MM.1S (cell line): ENCODE results near the gene STAP2.

ENCODE experiments used
- DNase-seq: peaks from one replicate; pipeline ENCODE4 v3.0.0-alpha.2; 2015
- H2AFZ ChIP-seq: fragments of 300-600 bp; sonication (generic); 2 replicates; pipeline ENCODE4 v1.6.0; 2016; ENCODE audit warnings: antibody characterized with exemption, low read length
- H3F3A ChIP-seq: fragments of 300-600 bp; sonication (generic); 2 replicates; pipeline ENCODE4 v1.6.1; 2016; ENCODE audit warnings: mild to moderate bottlenecking, antibody characterized with exemption, low read length, moderate library complexity, mixed read lengths; ENCODE audit not compliant: insufficient read depth
- H3K27ac ChIP-seq: fragments of 300-600 bp; sonication (generic); 2 replicates; pipeline ENCODE4 v1.5.1; 2016; ENCODE audit warnings: mild to moderate bottlenecking, low read length
- H3K27me3 ChIP-seq: fragments of 300-600 bp; sonication (generic); replicated peaks from 2 replicates; pipeline ENCODE4 v1.6.0; 2016; ENCODE audit warnings: low read length; ENCODE audit not compliant: insufficient read depth
- H3K36me3 ChIP-seq: fragments of 300-600 bp; sonication (generic); replicated peaks from 2 replicates; pipeline ENCODE4 v1.6.1; 2016; ENCODE audit warnings: mild to moderate bottlenecking, low read length, mixed read lengths; ENCODE audit not compliant: insufficient read depth
- H3K4me1 ChIP-seq: fragments of 300-600 bp; sonication (generic); 2 replicates; pipeline ENCODE4 v1.6.1; 2016; ENCODE audit warnings: low read length, mixed read lengths
- H3K4me2 ChIP-seq: fragments of 300-600 bp; sonication (generic); 2 replicates; pipeline ENCODE4 v1.6.0; 2016; ENCODE audit warnings: low read depth, low read length
- H3K4me3 ChIP-seq: fragments of 300-600 bp; sonication (generic); 2 replicates; pipeline ENCODE4 v1.5.1; 2016; ENCODE audit warnings: low read length, mixed read lengths
- H3K79me2 ChIP-seq: fragments of 300-600 bp; sonication (generic); 2 replicates; pipeline ENCODE4 v1.6.1; 2016; ENCODE audit warnings: mixed run types, low read length, mixed read lengths
- H3K9ac ChIP-seq: fragments of 300-600 bp; sonication (generic); 2 replicates; pipeline ENCODE4 v1.6.1; 2016; ENCODE audit warnings: low read length, mixed read lengths
- H3K9me2 ChIP-seq: fragments of 300-600 bp; sonication (generic); replicated peaks from 2 replicates; pipeline ENCODE4 v1.6.1; 2016; ENCODE audit warnings: mild to moderate bottlenecking, low read length, mixed read lengths; ENCODE audit not compliant: insufficient read depth
- H3K9me3 ChIP-seq: fragments of 300-600 bp; sonication (generic); replicated peaks from 2 replicates; pipeline ENCODE4 v1.6.1; 2016; ENCODE audit warnings: mild to moderate bottlenecking, low read length, mixed read lengths; ENCODE audit not compliant: insufficient read depth
- H4K20me1 ChIP-seq: fragments of 300-600 bp; sonication (generic); 2 replicates; pipeline ENCODE4 v1.6.1; 2016; ENCODE audit warnings: mild to moderate bottlenecking, low read length, moderate library complexity, mixed read lengths; ENCODE audit not compliant: insufficient read depth
- EZH2 ChIP-seq: fragments of 300-600 bp; sonication (generic); optimal IDR thresholded peaks from 2 replicates; pipeline ENCODE3; 2017; ENCODE audit warnings: low read depth, mild to moderate bottlenecking, antibody characterized with exemption, low read length, mixed read lengths
- EZH2phosphoT487 ChIP-seq: fragments of 300-600 bp; sonication (generic); IDR thresholded peaks from 2 replicates; pipeline ENCODE4 v1.6.1; 2018; ENCODE audit warnings: antibody characterized with exemption, low read length
- TF ChIP-seq, protein P1 (sequence below): fragments of 300-600 bp; sonication (generic); IDR thresholded peaks from 2 replicates; pipeline ENCODE4 v1.5.1; 2016; ENCODE audit warnings: antibody characterized with exemption, low read length, mixed read lengths

STAP2 gene

DNA sequence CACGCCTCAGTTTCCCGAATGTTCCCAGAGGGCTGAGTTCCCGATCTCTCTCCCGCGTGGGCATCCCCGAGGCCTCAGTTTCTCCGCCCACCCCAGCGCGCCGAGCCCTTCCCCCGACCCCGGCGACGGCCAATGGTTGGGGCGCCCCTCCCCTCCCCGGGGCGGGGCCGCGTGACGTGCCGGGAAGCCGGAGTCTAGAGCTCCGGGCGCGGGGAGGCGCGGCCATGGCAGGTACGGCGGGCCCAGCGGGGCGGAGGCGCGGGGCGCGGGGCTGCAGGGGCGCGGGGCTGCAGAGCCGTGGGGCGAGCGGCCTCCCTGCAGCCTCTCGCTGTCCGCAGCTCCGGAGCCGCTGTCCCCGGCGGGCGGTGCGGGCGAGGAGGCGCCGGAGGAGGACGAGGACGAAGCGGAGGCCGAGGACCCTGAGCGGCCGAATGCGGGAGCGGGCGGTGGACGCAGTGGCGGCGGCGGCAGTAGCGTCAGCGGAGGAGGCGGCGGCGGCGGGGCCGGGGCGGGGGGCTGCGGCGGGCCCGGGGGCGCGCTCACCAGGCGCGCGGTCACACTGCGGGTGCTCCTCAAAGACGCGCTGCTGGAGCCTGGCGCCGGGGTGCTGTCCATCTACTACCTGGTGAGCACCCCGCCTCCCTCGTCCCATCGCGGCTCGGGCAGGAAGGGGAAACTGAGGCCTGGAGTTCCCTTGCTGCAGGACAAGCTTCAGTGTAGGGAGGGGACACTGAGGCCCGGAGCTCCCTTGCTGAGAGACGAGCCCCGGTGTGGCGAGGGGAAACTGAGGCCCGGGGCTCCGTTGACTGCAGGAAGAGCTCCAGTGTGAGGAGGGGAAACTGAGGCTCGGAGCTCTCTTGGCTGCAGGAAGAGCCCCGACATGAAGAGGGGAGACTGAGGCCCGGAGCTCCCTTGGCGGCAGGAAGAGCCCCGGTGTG is 5.0 kb upstream of the STAP2 start, which contains the start of gene MPND:
Gene MPND, plus strand, starts transcription at position 193 of the 938 bp plus-strand sequence. Its CDS starts 32 bp downstream, at position 225.
- peak within 1 kb of the TSS; percentile 98 for H2AFZ ChIP-seq
- H3K9me3 ChIP-seq = no peaks in the 10 kb centered on the region
- peaks cover 3% of the 10 kb centered on the region; the same call in 1 of the 2 replicates for H3F3A ChIP-seq
- H3K9me2 ChIP-seq = no peaks in the 10 kb centered on the region
- peak; percentile 93 for DNase-seq
- TF ChIP-seq, protein P1, sequence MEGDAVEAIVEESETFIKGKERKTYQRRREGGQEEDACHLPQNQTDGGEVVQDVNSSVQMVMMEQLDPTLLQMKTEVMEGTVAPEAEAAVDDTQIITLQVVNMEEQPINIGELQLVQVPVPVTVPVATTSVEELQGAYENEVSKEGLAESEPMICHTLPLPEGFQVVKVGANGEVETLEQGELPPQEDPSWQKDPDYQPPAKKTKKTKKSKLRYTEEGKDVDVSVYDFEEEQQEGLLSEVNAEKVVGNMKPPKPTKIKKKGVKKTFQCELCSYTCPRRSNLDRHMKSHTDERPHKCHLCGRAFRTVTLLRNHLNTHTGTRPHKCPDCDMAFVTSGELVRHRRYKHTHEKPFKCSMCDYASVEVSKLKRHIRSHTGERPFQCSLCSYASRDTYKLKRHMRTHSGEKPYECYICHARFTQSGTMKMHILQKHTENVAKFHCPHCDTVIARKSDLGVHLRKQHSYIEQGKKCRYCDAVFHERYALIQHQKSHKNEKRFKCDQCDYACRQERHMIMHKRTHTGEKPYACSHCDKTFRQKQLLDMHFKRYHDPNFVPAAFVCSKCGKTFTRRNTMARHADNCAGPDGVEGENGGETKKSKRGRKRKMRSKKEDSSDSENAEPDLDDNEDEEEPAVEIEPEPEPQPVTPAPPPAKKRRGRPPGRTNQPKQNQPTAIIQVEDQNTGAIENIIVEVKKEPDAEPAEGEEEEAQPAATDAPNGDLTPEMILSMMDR = no peak
- TF ChIP-seq EZH2 (no peak), EZH2phosphoT487 (no peak)
- peak within 1 kb of the TSS; percentile 90 for H3K4me3 ChIP-seq
- peaks cover 10% of the 10 kb centered on the region; the same call in 1 of the 2 replicates for H3K4me1 ChIP-seq
- H4K20me1 ChIP-seq = no peaks in the 10 kb centered on the region
- peak within 1 kb of the TSS; percentile 81 for H3K27ac ChIP-seq
- H3K27me3 ChIP-seq = no peaks in the 10 kb centered on the region
- H3K4me2 ChIP-seq = peak within 1 kb of the TSS; percentile 99
- no peaks in the 10 kb centered on the region for H3K36me3 ChIP-seq
- peak within 1 kb of the TSS; percentile 78 for H3K9ac ChIP-seq
- peaks cover 6% of the 10 kb centered on the region for H3K79me2 ChIP-seq

DNA sequence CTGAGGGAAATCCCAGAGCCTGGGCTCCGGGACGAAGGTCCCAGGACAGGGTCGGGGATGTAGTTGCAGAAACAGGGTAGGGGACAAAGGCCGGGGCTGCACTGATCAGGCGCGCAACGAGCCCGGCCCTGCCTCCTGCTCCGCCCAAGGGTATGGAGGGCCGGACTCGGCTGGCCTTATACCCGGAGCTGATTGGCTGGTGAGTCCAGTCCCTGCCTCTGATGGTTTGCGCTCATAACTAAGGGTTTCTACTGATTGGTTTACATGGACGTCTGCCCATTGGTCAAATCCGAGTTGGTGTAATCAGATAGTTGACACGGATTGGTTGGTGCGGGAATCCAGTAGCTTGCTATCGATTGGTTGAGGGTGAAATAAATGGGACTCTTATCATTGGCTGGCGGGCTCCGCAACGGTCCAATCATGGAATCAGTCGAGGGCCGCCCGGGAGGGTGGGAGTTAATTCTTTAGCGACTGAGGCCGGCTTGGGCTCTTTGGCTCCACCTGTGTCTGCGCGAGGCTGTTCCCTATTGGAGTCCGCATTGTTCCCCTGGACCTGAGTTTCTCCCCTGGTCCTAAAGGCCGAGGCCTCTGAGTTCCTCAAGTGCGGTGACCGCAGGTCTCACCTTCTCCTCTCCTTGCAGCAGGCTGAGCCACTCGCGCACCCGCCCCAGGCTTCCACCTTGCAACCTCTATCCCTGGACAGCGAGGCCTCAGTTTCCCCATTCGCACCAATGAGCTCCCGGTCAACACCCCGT is 4.2 kb upstream of the STAP2 start:
- Histone ChIP-seq H3K27ac (peak overlapping the region; percentile 81), H3K36me3 (no peaks in the 10 kb centered on the region)

DNA sequence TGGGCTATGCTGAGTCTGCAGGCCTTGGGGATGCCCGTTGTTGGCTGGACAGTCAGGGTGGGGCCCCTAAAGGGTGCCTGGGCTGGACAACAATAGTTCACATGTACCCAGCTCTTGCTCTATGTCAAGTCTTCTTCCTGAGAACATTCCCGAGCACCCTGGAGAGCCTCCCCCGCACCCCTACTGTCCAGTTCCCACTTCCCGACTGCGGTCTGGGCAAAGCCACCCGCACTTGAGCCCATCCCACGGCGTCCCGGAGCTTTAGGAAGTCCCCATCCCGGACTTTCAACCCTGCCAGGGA is 3.6 kb upstream of the STAP2 start:
- Histone ChIP-seq H4K20me1 (no peaks in the 10 kb centered on the region), H2AFZ (peak overlapping the region; percentile 90), H3K27me3 (no peaks in the 10 kb centered on the region), H3K9me3 (no peaks in the 10 kb centered on the region), H3K79me2 (peaks cover 6% of the 10 kb centered on the region), H3K4me3 (peak overlapping the region; percentile 67), H3K36me3 (no peaks in the 10 kb centered on the region), H3K9me2 (no peaks in the 10 kb centered on the region), H3K9ac (peak overlapping the region; percentile 61; the same call in 1 of the 2 replicates), H3K27ac (no peak overlapping the region; the same call in 1 of the 2 replicates), H3F3A (peaks cover 5% of the 10 kb centered on the region; the same call in 1 of the 2 replicates), H3K4me2 (peak overlapping the region; percentile 90), H3K4me1 (peaks cover 12% of the 10 kb centered on the region; the same call in 1 of the 2 replicates)
- TF ChIP-seq EZH2phosphoT487 (no peak), EZH2 (no peak)
- TF ChIP-seq, protein P1 = no peak
- DNase-seq = no peak

More for the DNA sequence above, 4.2 kb upstream of the STAP2 start:
- peak overlapping the region; percentile 90 for H3K4me3 ChIP-seq
- H4K20me1 ChIP-seq = no peaks in the 10 kb centered on the region
- TF ChIP-seq, protein P1 = peak; percentile 27
- no peak for TF ChIP-seq EZH2
- H2AFZ ChIP-seq = peak overlapping the region; percentile 98
- peak overlapping the region; percentile 78 for H3K9ac ChIP-seq
- H3F3A ChIP-seq = peaks cover 4% of the 10 kb centered on the region; the same call in 1 of the 2 replicates
- peak; percentile 100 for DNase-seq
- H3K79me2 ChIP-seq = peaks cover 6% of the 10 kb centered on the region
- H3K9me2 ChIP-seq = no peaks in the 10 kb centered on the region
- no peaks in the 10 kb centered on the region for H3K9me3 ChIP-seq
- H3K4me2 ChIP-seq = peak overlapping the region; percentile 91
- H3K27me3 ChIP-seq = no peaks in the 10 kb centered on the region
- H3K4me1 ChIP-seq = peaks cover 12% of the 10 kb centered on the region; the same call in 1 of the 2 replicates
